Keratinocyte (primary cell): ENCODE results near the gene SLC9B2. TPM values are rescaled to one million over a fixed set of nuclear protein-coding genes. Genes with fewer than 3 reads are reported as not detected.

Source experiments
- DNase-seq: peaks from one replicate; pipeline ENCODE4 v3.0.0-alpha.2; 2011; ENCODE audit warnings: low read depth, missing footprints, low spot score
- FAIRE-seq: peaks from 2 replicates; lab custom pipeline; 2011; peaks lifted over from hg19 to GRCh38; lab: Jason Lieb, UNC
- H2AFZ ChIP-seq: 2 replicates; pipeline ENCODE4 v1.6.0; 2012; ENCODE audit warnings: low read length, control low read depth, inconsistent platforms; ENCODE audit not compliant: control insufficient read depth
- H3K27ac ChIP-seq: 2 replicates; pipeline ENCODE4 v1.5.1; 2011; ENCODE audit warnings: low read length; ENCODE audit not compliant: control insufficient read depth, insufficient read depth
- H3K27me3 ChIP-seq: 3 replicates; pipeline ENCODE4 v1.6.0; 2011; ENCODE audit warnings: low read length; ENCODE audit not compliant: control insufficient read depth, insufficient read depth; ENCODE audit errors: extremely low read depth
- H3K36me3 ChIP-seq, 2 experiments: 2 replicates in 1 of 2; 3 replicates in 1 of 2; pipeline ENCODE4 v1.5.1; 2011; ENCODE audit warnings: low read length in 2 of 2, mild to moderate bottlenecking in 1 of 2; ENCODE audit not compliant: control insufficient read depth in 2 of 2, insufficient read depth in 2 of 2; ENCODE audit errors: extremely low read depth in 1 of 2
- H3K4me1 ChIP-seq: 3 replicates; pipeline ENCODE4 v1.5.1; 2011; ENCODE audit warnings: low read length; ENCODE audit not compliant: control insufficient read depth, insufficient read depth; ENCODE audit errors: extremely low read depth
- H3K4me2 ChIP-seq: 3 replicates; pipeline ENCODE4 v1.6.0; 2011; ENCODE audit warnings: low read depth, low read length; ENCODE audit not compliant: control insufficient read depth, insufficient read depth; ENCODE audit errors: extremely low read depth
- H3K4me3 ChIP-seq, 3 experiments: fragments of 200-600 bp in 1 of 3; sonication (generic) in 1 of 3; 2 replicates in 2 of 3; 3 replicates in 1 of 3; pipeline ENCODE4 v1.5.1; 2011 to 2016; ENCODE audit warnings: low read length in 3 of 3, mild to moderate bottlenecking in 3 of 3, control low read depth in 2 of 3, inconsistent platforms in 1 of 3, low read depth in 1 of 3, mixed read lengths in 1 of 3, mixed run types in 1 of 3, moderate library complexity in 1 of 3; ENCODE audit not compliant: control insufficient read depth in 2 of 3, insufficient read depth in 2 of 3; ENCODE audit errors: extremely low read depth in 1 of 3
- H3K79me2 ChIP-seq: 2 replicates; pipeline ENCODE4 v1.6.0; 2012; ENCODE audit warnings: low read length; ENCODE audit not compliant: control insufficient read depth, insufficient read depth
- H3K9ac ChIP-seq: 3 replicates; pipeline ENCODE4 v1.6.0; 2011; ENCODE audit warnings: low read length; ENCODE audit not compliant: control insufficient read depth, insufficient read depth; ENCODE audit errors: extremely low read depth
- H3K9me1 ChIP-seq: 3 replicates; pipeline ENCODE4 v1.6.0; 2011; ENCODE audit warnings: low read length; ENCODE audit not compliant: control insufficient read depth, insufficient read depth; ENCODE audit errors: extremely low read depth
- H3K9me3 ChIP-seq: 2 replicates; pipeline ENCODE4 v1.5.1; 2012; ENCODE audit warnings: low read depth, low read length; ENCODE audit not compliant: control insufficient read depth
- H4K20me1 ChIP-seq: 3 replicates; pipeline ENCODE4 v1.6.0; 2011; ENCODE audit warnings: low read length; ENCODE audit not compliant: control insufficient read depth, insufficient read depth; ENCODE audit errors: extremely low read depth
- CTCF ChIP-seq, 3 experiments: IDR thresholded peaks in 1 of 3; conservative IDR thresholded peaks in 1 of 3; optimal IDR thresholded peaks in 1 of 3; 2 replicates in 2 of 3; 3 replicates in 1 of 3; pipeline versions ENCODE3 to v1.5.1; 2011; ENCODE audit warnings: low read length in 3 of 3, mild to moderate bottlenecking in 3 of 3, moderate library complexity in 2 of 3, control low read depth in 1 of 3, inconsistent platforms in 1 of 3; ENCODE audit not compliant: insufficient read depth in 2 of 3; ENCODE audit errors: extremely low read depth in 1 of 3
- EZH2 ChIP-seq: IDR thresholded peaks from one replicate; pipeline ENCODE4 v1.6.1; 2012; ENCODE audit warnings: inconsistent platforms, mild to moderate bottlenecking, low read length, moderate library complexity
- dilution Hi-C: fragments of 300-500 bp; cut with MboI; formaldehyde crosslinking; loops from one replicate; pipeline ENCODE4 v1.7.0; 2020; ENCODE audit warnings: low sequenced_read_pairs; ENCODE audit not compliant: extremely low pct_ligation_motif_present
- polyA plus RNA-seq, 5 experiments: library from polyadenylated mRNA; depleted of rRNA in 3 of 5; stranded (reverse) in 3 of 5; stranded (forward) in 1 of 5; unstranded in 1 of 5; fragments of >200 nt; gene quantifications; 1 replicate in 1 of 5; 2 replicates in 3 of 5; 3 replicates in 1 of 5; pipeline versions ENCODE4 v1.2.1 to v1.2.3, GENCODE V29; 2011 to 2012; ENCODE audit warnings: missing spikeins in 2 of 5, low read depth in 1 of 5, low replicate concordance in 1 of 5

SLC9B2 gene
- polyA plus RNA-seq, 1 donor (not counting 4 experiments of a cell fraction or from before 2014, with no cell fraction given): 14.6 TPM

- no peak overlapping the region for H3K4me2 ChIP-seq
- peaks cover 0 to 7% of the 10 kb centered on the region in 2 experiments for H3K36me3 ChIP-seq
- no peak for DNase-seq
- no peak for TF ChIP-seq EZH2
- no peak for TF ChIP-seq CTCF (optimal IDR thresholded peaks at IDR 0.05 in 1 of 3, IDR thresholded peaks at IDR 0.05 in 1 of 3, conservative IDR thresholded peaks at IDR 0.05 in 1 of 3; ENCODE audit: extremely low read depth in 1 of 3, insufficient read depth in 2 of 3, low read length in 3 of 3)
- no peak overlapping the region for H3K27ac ChIP-seq
- H3K4me1 ChIP-seq: no peaks in the 10 kb centered on the region
- dilution Hi-C loops: no loop called here
- no peaks in the 10 kb centered on the region for H3K9me1 ChIP-seq
- H3K79me2 ChIP-seq: no peaks in the 10 kb centered on the region
- no peaks in the 10 kb centered on the region for H4K20me1 ChIP-seq
- no peak overlapping the region for H3K9ac ChIP-seq
- no peaks in the 10 kb centered on the region for H3K9me3 ChIP-seq
- H3K4me3 ChIP-seq: no peak overlapping the region
- no peak overlapping the region for H2AFZ ChIP-seq
- no peak for FAIRE-seq
- H3K27me3 ChIP-seq: no peaks in the 10 kb centered on the region
Observed at GRCh38 chr4:103085555-103086196, 9.1 kb upstream of the SLC9B2 start.

GRCh38 chr4:103079621-103080020, 3.1 kb upstream of the SLC9B2 start:
- peaks cover 18% of the 10 kb centered on the region for H3K4me1 ChIP-seq
- H3K9ac ChIP-seq: no peak overlapping the region
- H4K20me1 ChIP-seq: no peaks in the 10 kb centered on the region
- no peaks in the 10 kb centered on the region for H3K9me3 ChIP-seq
- H3K79me2 ChIP-seq: peaks cover 18% of the 10 kb centered on the region
- no peak for TF ChIP-seq CTCF (optimal IDR thresholded peaks at IDR 0.05 in 1 of 3, IDR thresholded peaks at IDR 0.05 in 1 of 3, conservative IDR thresholded peaks at IDR 0.05 in 1 of 3; ENCODE audit: extremely low read depth in 1 of 3, insufficient read depth in 2 of 3, low read length in 3 of 3)
- no peak for TF ChIP-seq EZH2
- FAIRE-seq: no peak
- no peaks in the 10 kb centered on the region for H3K27me3 ChIP-seq
- dilution Hi-C loops: no loop called here
- no peaks in the 10 kb centered on the region for H3K9me1 ChIP-seq
- no peak for DNase-seq
- H3K4me3 ChIP-seq: no peak overlapping the region
- H3K27ac ChIP-seq: no peak overlapping the region
- H3K4me2 ChIP-seq: no peak overlapping the region
- no peak overlapping the region for H2AFZ ChIP-seq
- peaks cover 0 to 3% of the 10 kb centered on the region in 2 experiments for H3K36me3 ChIP-seq
